ENCODE results near the gene PROCA1.
"Not testable (repeated sequence)": the region's sequence is repeated elsewhere in the genome, so short reads cannot be mapped to it uniquely, and the experiment has no call there.

Gene PROCA1

GRCh38 chr17:28744104-28744971 lies 32.6 kb upstream of the PROCA1 start:
- DNase-seq: no peak

- DNase-seq: peak; percentile 57
Measured at GRCh38 chr17:28743243-28744103, 31.8 kb upstream of the PROCA1 start, which contains the start of gene TRAF4. TRAF4 (plus strand) TSS chr17:28744011; CDS start chr17:28744113, 102 bp downstream.

- DNase-seq: no peak
Measured at GRCh38 chr17:28741358-28742349, 30.0 kb upstream of the PROCA1 start.

GRCh38 chr17:28740406-28741357 lies 29.0 kb upstream of the PROCA1 start:
- no peak for DNase-seq

GRCh38 chr17:28738680-28739384 lies 27.1 kb upstream of the PROCA1 start:
- DNase-seq: no peak

GRCh38 chr17:28737770-28738679 lies 26.3 kb upstream of the PROCA1 start:
- no peak for DNase-seq

GRCh38 chr17:28737316-28737715 lies 25.6 kb upstream of the PROCA1 start:
- no peak for DNase-seq

- not testable (repeated sequence) for DNase-seq
Measured at GRCh38 chr17:28735913-28736769, 24.5 kb upstream of the PROCA1 start.

GRCh38 chr17:28735242-28735722 lies 23.6 kb upstream of the PROCA1 start:
- no peak for DNase-seq

GRCh38 chr17:28734712-28735241 lies 23.1 kb upstream of the PROCA1 start:
- no peak for DNase-seq

- no peak for DNase-seq
Measured at GRCh38 chr17:28733346-28733745, 21.7 kb upstream of the PROCA1 start.

- DNase-seq: no peak
Measured at GRCh38 chr17:28729950-28730330, 18.3 kb upstream of the PROCA1 start.

GRCh38 chr17:28728364-28729200 lies 16.9 kb upstream of the PROCA1 start, which contains the start of gene NEK8:
NEK8 (plus strand) TSS chr17:28728788; CDS start chr17:28728814, 26 bp downstream.
- DNase-seq: peak; percentile 75

- peak; percentile 81 for DNase-seq
Measured at GRCh38 chr17:28726627-28727491, 15.2 kb upstream of the PROCA1 start.

- DNase-seq: peak; percentile 57
Measured at GRCh38 chr17:28726226-28726626, 14.5 kb upstream of the PROCA1 start, which contains the start of gene TLCD1. TLCD1 (minus strand) TSS chr17:28726233; CDS start chr17:28726097, 136 bp downstream.
